Stimulated activated CD4-positive, alpha-beta T cell treated with anti-CD3 and anti-CD28 coated beads, Interleukin-1b, Interleukin-23, amount 100 ng/mL, for 24 hours (primary cell): ENCODE data around the gene HBS1L.

ENCODE experiments used
- DNase-seq, 4 experiments: peaks; one replicate each; pipeline ENCODE4 v3.0.0-alpha.2; 2020; ENCODE audit warnings: low read depth in 4 of 4, low spot score in 1 of 4

HBS1L gene

GRCh38 chr6:135054569-135055498 lies at the start of gene HBS1L:
Gene HBS1L (minus strand): TSS chr6:135054822. CDS start chr6:135054691, 131 bp downstream.
- DNase-seq = peak; percentile 84 to 97 (median 91)

- DNase-seq = no peak
Measured at GRCh38 chr6:135104199-135104598, 49.6 kb upstream of the HBS1L start.

- DNase-seq = no peak
Measured at GRCh38 chr6:135102191-135102590, 47.6 kb upstream of the HBS1L start.

GRCh38 chr6:135097172-135097571 lies 42.5 kb upstream of the HBS1L start:
- no peak for DNase-seq

GRCh38 chr6:135096403-135097130 lies 41.9 kb upstream of the HBS1L start:
- no peak for DNase-seq

GRCh38 chr6:135095716-135096115 lies 41.1 kb upstream of the HBS1L start:
- DNase-seq = no peak

GRCh38 chr6:135094403-135094821 lies 39.8 kb upstream of the HBS1L start:
- DNase-seq = no peak

- no peak for DNase-seq
Measured at GRCh38 chr6:135093578-135093977, 39.0 kb upstream of the HBS1L start.

GRCh38 chr6:135092724-135093123 lies 38.1 kb upstream of the HBS1L start:
- no peak for DNase-seq

- no peak for DNase-seq
Measured at GRCh38 chr6:135090819-135091218, 36.2 kb upstream of the HBS1L start.

GRCh38 chr6:135089901-135090300 lies 35.3 kb upstream of the HBS1L start:
- no peak for DNase-seq

GRCh38 chr6:135088818-135089809 lies 34.5 kb upstream of the HBS1L start:
- peak in 1 of 4 experiments; percentile 18 for DNase-seq

GRCh38 chr6:135088281-135088680 lies 33.7 kb upstream of the HBS1L start:
- no peak for DNase-seq

GRCh38 chr6:135087803-135088202 lies 33.2 kb upstream of the HBS1L start:
- no peak for DNase-seq

GRCh38 chr6:135087403-135087802 lies 32.8 kb upstream of the HBS1L start:
- no peak for DNase-seq

GRCh38 chr6:135086414-135086764 lies 31.8 kb upstream of the HBS1L start:
- DNase-seq = no peak

GRCh38 chr6:135085700-135086413 lies 31.2 kb upstream of the HBS1L start:
- DNase-seq = no peak

- no peak for DNase-seq
Measured at GRCh38 chr6:135084916-135085269, 30.3 kb upstream of the HBS1L start.

GRCh38 chr6:135084001-135084915 lies 29.6 kb upstream of the HBS1L start:
- no peak for DNase-seq
